Dedifferentiated amniotic fluid mesenchymal stem cell (primary cell): ENCODE measurements around the gene SLC25A34.
"Not testable (repeated sequence)": the region's sequence is repeated elsewhere in the genome, so short reads cannot be mapped to it uniquely, and the experiment has no call there.

Experiments
- DNase-seq: peaks from one replicate; pipeline ENCODE4 v3.0.0-alpha.2; 2016; ENCODE audit errors: extremely low spot score

Gene SLC25A34

DNA sequence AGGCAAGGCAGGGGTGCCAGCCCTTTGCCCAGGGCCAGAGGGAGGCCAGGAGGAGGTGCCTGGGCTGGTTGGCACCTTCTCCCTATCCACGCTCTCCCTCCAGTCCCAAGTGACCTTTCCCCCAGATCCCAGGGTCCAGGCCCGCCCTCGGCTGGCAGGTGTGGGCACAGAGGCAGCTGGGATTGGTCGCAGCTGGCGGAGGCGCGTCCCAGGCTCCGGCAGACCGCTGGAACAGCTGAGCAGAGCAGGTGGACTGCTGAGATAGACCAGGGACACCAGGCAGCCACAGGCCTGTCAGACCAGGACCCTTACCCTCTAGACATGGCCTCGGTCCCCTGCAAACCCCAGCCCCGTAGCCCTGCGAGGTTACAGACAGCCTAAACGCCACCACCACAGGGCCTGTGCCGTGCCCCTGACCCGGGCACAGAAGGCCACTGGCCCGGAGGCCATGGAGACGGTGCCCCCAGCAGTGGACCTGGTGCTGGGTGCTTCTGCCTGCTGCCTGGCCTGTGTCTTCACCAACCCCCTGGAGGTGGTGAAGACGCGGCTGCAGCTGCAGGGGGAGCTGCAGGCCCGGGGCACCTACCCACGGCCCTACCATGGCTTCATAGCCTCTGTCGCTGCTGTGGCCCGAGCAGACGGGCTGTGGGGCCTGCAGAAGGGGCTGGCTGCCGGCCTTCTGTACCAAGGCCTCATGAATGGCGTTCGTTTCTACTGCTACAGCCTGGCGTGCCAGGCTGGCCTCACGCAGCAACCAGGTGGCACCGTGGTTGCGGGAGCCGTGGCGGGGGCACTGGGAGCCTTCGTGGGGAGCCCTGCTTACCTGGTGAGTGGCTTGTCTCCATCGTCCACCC is at the start of gene SLC25A34:
TSS of gene SLC25A34 (plus strand) at position 221 of the 854 bp plus-strand sequence. CDS start at position 449, 228 bp downstream.
- no peak for DNase-seq

DNA sequence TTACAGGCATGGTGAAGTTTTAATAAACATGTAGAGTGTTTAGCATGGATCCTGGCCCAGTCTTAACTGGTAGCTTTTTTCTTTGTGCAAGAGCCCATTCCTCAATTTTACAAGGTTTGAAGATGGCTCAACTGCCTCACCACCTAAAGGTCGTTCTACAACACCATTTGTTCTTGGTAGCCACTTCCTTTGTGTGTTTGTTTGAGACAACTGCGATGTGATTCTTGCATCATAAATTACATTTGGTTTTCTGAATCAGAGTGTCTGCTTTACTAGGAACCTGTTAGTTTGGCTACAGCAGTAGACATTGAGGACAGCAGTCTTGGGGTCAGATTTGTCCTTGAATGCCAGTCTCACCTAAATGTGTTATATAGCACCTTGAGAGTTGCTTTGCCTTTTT is 48.6 kb upstream of the SLC25A34 start:
- DNase-seq: no peak

DNA sequence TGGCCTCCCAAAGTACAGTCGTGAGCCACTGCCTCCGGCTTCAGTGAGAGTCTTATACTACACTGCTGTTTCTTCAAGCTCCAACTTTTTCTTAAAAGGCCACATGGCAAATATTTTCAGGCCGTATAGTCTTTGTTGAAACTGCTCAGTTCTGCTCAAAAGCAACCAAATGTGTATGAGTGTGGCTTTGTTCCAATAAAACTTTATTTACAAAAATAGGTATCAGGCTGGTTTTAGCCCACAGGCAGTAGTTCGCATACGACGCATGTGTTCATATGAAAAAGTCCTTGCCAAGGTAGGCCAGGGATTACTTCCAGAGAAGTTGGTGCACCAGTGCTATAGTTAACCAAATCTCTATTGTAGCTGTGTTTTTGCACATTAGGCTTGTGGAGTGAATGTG is 45.7 kb upstream of the SLC25A34 start:
- DNase-seq: no peak

DNA sequence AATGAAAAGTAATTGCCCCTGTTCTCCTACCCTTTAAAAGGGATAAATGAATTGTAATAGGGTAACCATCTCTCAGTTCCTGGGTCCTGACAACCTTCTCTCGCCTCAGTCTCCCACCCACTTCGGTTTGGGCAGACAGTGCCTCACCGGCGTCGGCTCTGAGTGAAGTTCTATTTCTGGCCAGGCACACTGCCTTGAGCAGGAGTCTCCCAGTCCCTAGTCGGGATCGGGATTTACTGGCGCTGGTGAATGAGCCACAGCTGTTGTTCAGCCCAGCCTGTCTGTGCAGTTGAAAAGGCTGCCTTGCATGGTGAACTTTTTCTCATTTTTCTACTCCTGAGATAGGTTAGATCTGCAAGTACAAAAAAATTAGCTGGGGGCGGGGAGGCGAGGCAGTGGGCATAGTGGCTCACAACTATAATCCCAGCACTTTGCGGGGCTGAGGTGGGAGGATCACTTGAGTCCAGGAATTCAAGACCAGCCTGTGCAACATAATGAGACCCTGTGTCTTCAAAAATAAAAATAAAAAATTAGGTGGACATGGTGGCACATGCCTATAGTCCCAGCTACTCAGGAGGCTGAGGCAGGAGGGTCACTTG is 44.5 kb upstream of the SLC25A34 start:
- no peak for DNase-seq

DNA sequence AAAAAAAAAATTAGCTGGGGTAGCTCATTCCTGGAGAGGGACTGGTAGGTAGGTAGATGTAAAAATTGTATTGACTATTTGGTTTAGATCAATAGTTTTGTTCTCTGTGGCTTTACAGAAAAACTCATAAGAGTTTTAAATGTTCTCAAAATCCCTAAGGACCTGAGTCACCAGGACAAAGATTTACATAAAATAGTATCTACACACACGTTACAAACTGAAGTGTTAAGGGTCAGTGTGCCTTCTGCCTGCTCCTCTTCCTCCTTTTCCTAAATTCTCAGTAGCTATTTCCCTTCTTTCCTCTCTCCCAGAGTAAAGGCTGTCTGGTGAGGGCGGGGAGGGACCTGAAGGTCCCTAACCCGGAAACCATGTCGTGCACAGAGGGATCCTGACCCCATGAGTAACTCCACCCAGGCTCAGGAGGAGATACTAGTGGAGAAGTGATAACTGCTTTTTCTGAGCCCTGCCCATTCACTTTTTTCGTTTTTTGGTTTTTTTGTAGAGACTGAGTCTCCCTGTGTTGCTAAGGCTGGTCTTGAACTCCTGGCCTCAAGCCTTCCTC is 43.9 kb upstream of the SLC25A34 start:
- no peak for DNase-seq

DNA sequence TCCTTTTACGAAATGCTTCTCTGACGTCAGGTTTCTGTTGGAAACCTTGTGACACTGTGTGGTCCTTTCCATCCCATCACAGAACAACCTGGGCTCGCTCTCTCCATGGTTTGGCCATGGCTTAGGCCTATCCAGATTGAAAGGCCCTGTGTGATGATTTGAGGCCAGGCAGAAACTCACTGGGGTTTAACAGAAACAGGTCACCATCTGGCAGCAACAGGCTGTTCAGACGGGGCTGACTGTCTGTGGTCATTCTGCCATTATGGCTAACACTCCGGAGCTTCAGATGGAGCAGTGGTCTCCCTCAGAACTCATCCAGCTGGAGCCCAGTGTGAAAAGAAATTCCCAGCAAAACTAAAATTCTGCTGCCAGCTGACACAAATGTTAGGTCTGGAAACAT is 42.7 kb upstream of the SLC25A34 start:
- no peak for DNase-seq

DNA sequence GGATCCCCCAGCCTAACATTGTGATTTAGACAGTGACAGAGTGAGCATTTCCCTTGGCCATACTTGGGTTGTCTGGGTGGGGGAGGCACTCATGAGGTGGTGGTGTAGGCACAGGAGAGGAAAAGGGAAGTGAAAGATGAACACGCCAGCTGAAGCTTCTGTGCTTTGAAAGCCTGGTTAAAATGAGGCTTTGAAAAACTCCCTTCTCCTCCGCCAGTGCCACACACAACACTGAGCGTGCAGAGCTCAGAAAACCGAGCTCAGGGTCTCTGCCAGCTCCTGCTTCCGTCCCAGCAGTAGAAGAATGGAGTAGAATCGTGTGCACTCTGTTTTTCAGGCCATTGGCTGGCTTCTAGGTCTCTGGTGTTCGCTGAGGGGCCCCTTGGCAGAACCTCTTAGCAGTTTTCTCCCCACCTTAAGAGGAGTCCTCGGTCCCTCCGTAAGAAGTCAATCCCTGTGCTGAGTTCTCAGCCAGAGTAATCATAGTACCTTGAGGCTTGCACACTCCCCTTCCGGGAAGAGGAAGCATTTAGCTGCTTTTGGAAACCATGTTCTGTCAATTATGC is 39.0 kb upstream of the SLC25A34 start:
- no peak for DNase-seq

DNA sequence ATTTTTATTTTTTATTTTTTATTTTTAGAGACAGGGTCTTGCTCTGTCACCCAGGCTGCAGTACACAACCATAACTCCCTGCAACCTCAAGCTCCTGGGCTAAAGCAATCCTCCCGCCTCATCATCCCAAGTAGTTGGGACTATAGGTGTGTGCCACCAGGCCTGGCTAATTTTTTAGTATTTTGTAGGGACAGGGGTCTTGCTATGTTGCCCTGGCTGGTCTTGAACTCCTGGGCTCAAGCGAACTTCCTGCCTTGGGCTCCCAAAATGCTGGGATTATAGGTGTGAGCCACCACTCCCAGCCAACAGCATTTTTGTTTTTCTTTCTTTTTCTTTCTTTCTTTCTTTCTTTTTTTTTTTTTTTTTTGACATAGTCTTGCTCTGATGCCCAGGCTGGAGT is 37.9 kb upstream of the SLC25A34 start:
- no peak for DNase-seq

DNA sequence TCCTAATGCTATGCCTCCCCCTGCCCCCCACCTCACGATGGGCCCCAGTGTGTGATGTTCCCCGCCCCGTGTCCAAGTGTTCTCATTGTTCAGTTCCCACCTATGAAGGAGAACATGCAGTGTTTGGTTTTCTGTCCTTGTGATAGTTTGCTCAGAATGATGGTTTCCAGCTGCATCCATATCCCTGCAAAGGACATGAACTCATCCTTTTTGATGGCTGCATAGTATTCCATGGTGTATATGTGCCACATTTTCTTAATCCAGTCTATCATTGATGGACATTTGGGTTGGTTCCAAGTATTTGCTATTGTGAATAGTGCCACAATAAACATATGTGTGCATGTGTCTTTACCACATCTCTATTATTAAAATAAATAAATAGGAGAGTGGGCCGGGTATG is 36.7 kb upstream of the SLC25A34 start:
- not testable (repeated sequence) for DNase-seq

DNA sequence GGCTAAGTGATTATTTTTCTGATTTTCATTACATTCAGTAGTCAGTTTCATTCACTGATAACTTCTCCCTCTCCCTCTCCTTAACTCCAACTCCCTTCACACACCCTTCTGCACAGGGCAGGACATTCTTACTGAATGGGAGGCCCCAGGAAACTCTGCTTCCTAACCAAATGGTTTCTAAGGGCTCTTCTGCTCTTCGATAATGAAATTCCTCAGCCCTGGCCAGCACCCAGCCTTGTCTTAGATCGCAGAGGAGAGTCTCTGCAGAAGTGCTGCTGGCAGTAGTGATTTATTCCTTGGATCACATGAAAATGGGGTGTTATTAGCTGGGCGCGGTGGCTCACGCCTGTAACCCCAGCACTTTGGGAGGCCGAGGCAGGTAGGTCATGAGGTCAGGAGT is 35.5 kb upstream of the SLC25A34 start:
- no peak for DNase-seq

DNA sequence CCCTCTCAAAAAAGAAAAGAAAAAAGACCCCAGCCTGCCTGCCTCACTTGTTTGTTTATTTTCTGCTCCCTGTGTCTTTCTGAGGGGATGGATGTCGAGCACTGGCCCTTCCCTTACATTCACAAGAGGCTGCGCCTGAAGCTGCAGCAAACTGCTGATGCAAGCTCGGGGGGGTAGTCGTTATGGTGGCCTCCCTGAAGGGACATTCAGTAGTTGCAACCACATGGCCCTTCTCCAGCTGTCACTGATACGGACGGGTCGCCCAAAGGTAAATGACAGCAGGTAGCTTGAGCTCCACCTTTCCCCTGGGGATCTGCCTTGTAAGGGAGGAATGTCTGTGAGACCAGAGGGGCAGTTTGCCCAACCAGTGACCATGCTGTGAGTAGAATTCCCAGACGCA is 34.3 kb upstream of the SLC25A34 start:
- no peak for DNase-seq

DNA sequence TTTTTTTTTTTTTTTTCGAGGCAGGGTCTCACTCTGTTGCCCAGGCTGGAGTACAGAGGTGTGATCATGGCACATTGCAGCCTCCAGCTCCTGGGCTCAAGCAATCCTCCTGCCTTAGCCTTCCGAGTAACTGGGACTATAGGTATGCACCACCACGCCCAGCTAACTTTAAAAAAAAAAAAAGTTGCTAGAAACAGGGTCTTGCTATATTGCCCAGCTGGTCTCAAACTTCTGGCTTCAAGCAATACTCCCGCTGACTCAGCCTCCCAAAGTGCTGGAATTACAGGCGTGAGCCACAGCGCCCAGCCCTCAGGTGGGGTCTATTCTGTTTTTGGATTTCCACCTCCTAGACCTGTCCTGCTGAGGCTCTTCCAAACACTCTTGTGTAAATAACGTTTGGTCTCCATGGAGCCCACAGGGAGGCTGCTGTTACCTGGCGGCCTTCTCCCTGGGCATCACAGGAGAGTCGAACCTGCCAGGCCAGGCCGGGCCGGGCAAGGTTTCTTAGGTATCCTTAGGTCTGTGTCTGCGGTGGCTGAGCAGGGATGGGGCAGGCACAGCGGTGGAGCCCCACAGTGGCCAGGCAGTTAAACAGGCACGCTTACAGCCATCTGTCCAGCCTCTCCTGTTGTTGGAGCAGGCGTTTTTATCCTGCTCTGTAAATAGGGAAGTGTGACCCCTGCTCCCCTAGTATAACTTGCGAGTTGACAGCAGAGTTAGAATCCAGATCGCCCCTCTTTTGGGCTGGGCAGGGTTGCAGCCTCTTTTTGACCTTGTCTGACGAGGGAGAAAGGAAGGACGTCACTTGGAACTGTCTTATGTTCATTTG is 33.1 kb upstream of the SLC25A34 start:
- DNase-seq: no peak

DNA sequence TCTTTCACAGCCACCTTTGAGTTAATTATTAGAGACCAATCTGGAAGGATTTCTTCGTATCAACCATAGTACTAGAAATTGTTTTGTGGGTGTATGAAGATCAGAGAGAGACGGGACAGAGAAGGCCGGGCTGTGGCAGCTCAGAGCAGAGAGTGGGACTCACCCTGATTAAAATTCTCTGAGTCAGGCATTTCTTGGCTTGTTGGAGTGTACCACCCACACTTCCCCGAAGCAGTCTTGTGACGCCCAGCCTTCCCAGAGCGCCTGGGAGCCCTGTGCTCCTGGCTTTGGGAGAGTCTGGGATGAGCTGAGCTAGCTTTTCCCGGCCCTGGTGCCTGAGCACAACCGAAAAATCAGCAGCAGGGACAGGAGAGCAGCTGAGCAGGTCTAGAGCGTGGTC is 32.5 kb upstream of the SLC25A34 start:
- DNase-seq: peak; percentile 91

DNA sequence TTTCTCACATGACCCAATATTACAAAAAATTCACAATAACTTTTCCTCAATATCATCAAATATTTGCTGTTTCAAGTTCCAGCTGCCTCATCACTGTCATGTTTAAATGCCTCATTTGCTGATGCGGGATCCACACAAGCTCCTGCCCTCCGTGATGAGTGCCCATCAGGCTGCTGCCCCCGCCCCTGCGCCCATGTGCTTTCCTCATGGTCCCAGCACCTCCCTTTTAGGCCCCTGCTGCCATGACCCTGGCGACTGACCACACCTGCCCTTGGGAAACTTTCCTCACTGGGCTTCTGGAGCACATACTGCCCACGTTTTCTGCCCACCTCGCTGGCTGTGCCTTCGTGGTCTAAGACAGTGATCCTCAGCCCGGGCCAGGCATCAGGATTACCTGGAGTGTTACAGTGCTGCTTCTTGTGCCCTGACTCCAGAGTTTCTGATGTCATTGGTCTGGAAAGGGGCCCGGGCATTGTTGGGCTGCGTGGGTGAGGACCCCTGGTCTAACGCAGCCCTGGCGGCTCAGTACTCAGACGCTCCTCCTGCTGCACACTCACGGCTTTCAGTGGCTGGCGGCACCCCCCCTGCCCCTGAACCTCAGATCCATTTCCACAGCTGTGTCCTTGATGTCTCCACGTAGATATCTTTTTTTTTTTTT is 31.4 kb upstream of the SLC25A34 start:
- DNase-seq: no peak

DNA sequence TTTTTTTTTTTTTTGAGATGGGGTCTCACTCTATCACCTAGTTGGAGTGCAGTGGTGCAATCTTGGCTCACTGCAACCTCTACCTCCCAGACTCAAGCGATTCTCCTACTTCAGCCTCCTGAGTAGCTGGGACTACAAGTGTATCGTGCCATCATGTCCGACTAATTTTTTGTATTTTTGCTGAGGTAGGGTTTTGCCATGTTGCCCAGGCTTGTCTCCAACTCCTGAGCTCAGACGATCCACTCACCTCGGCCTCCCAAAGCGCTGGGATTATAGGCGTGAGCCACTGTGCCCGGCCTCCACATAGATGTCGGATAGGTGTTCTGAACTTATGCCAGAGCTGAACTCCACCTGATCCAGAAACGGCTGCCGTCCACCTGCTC is 30.9 kb upstream of the SLC25A34 start:
- DNase-seq: no peak

DNA sequence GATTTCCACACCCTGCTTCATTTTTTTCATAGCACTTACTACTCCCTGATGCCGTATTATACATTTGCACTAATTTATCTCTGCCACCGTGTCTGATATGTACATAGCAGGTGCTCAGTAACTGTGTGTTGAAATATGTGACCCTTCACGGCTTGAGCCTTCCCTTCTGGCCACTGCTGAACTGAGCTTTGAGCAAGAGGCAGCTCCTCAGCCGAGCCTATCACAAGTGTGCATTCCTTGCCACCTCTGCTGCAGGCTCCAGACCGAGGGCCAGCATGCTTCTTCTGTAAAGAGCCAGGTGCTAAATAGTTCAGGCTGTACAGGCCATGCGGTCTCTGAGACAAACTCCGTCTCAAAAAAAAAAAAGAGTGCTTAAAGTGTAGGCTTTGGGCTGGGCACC is 29.3 kb upstream of the SLC25A34 start:
- DNase-seq: no peak

DNA sequence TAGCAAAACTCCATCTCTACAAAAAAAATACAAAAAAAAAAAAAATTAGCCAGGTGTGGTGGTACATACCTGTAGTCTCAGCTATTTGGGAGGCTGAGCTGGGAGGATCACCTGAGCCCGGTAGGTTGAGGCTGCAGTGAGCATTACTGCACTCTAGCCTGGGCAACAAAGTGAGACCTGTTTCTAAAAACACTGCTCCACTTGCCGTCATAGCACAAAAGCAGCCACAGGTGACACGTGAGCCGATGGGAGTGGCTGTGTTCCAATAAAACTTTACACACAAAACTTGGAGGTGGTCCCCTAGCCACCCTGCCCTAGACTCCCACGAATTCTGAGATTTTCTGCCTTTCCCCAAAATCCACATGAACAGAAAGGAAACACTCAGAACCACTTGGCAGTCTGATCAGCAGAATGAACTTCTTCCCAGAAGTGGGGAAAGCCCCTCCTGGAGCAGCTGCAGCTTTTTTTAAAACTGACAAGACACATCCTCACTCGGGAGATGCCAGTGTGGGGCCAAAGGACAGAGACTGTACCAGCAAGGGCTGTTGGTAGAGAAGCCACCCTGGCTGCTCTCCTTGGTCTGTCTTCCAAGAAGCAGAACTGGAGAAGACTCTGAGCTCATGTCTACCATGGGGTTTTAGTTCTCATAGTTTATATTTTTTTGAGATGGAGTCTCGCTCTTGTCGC is 28.7 kb upstream of the SLC25A34 start:
- DNase-seq: no peak

DNA sequence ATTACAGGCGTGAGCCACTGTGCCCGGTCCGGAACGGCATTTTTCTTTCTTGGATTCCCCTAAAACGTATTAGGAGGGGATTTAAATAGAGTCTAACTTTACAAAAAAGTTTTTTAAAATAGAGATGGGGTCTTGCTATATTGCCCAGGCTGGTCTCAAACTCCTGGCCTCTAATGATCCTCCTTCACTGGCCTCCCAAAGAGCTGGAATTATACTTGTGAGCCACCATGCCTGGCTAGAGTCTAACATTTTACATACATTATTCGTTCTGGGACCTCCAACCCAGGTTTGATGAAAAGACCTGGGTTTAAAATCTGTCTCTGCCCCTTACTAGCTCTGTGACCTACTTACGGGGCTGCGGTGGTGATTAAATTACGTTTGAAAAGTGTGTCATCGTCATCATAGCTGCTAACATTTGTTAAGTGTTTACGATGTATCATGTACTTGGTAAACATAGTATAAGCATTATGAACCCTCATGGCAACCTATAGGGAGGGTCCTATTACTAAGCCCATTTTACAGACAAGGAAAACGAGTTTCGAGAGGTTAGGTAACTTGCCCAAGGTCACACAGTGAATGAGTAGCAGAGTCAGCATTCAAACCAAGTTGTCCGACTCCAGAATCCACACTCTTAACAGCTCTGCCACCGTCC is 27.4 kb upstream of the SLC25A34 start:
- no peak for DNase-seq

DNA sequence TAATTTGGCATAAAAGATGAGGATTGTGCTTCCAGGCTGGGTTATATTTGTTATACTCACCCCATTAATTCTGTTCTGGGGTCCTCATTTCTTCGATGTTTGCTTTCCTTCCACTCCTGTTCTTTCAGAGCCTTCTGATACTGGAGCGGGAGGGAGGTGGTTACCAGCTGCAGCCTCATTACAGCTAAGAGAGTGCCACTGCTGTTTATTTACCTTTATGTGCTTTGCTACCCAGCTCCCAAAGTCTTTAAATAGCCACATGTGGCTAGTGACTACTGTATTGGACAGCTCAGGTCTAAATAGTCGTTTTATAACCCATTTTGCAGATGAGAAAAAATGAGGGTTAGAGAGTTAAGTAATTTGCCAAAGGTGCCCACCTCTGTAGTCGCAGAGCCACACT is 26.8 kb upstream of the SLC25A34 start:
- DNase-seq: no peak

DNA sequence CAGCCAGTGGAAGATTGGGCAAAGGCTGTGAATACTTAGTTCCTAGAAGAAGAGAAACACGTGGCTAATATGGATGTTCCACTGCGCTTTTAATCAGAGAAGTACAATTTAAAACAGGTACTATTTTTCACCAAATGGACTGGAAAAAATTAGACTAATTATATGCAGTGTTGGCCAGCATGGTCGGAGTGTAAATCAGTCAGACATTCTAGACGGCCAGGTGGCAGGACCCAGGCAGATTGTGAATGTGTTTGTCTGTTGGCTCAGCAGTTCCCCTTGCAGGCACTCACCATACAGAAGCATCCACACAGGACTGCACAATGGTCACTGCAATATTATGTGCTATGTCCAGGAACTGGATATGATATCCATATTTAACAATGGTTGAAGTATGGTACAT is 23.9 kb upstream of the SLC25A34 start:
- no peak for DNase-seq
